GM19468 (cell line): ENCODE results near the gene SLC47A2.
"Not testable (repeated sequence)": the region's sequence is repeated elsewhere in the genome, so short reads cannot be mapped to it uniquely, and the experiment has no call there.

Experiments
- ATAC-seq: cut with Tn5 transposase; IDR thresholded peaks from one replicate; pipeline ENCODE4 v1.9.1; 2021; ENCODE audit warnings: mild to moderate bottlenecking, moderate library complexity, moderate number of reproducible peaks; ENCODE audit not compliant: unreplicated experiment; ENCODE audit errors: extremely low read depth

SLC47A2 gene

DNA sequence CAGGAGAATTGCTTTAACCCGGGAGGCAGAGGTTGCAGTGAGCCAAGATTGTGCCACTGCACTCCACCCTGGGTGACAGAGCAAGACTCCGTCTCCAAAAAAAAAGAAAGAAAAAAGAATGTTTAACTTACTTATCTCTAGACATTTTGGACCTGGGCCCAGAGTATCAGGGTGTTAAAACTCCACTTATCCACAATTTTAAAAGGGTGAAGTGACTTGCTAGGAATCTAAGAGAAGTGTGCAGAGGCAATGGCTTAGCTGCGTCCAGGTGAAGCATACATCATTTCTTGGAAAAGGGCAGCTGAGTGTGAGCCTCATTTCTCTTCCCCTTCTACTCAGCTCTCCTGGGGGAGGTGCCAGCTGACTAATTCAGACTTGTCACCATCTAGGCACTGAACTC is 42.8 kb downstream of the SLC47A2 start:
- no peak for ATAC-seq

DNA sequence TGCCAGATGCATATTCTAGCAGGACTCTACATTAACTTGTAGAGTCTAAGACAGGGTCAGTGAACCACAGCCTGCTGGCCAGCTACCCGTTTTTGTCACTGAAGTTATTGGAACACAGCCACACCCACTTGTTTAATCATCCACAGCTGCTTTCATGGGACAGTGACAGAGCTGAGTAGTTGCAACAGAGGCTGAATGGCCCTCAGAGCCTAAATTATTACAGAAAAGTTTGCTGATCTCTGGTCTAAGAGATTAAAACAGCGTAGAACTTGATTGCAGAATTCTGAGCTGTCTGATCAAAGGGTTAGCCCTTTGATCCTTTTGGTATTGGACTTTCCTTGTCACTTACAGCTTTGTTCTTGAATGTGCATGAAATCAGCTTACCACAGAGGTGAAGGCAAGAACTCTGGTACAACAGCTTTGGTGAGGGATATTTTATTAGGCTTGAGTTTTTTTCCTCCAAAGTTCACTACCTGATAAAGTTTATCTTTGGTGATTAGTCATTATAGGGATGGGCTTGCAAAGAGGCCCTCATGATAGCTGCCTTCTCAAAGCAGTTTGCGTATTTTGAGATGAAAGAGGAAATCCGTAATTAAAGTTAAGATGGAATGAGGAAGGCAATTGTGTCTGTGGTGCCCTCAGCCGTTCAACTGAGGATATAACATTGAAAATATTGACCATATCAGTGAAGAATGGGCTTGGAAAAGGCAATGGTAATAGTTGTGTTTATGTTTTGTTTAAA is 44.2 kb downstream of the SLC47A2 start:
- no peak for ATAC-seq

DNA sequence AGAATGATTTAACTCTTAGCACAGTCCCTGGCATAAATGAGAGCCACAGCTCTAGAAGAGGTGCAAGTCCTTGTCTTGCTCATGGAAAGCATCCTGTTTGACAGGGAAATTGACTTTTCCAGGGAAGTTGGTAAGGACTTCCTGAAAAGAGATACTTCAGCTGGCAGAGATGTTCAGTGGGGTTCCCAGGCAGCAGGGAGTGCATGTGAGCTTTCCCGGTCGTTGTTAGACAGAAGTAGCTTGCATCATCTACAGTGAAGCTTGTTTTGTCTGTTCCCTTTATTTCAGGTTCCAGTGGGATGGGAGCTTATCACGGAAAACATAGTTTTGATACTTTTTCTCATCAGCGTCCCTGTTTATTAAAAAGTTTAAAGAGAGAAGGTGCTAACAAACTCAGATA is 45.0 kb downstream of the SLC47A2 start:
- no peak for ATAC-seq

DNA sequence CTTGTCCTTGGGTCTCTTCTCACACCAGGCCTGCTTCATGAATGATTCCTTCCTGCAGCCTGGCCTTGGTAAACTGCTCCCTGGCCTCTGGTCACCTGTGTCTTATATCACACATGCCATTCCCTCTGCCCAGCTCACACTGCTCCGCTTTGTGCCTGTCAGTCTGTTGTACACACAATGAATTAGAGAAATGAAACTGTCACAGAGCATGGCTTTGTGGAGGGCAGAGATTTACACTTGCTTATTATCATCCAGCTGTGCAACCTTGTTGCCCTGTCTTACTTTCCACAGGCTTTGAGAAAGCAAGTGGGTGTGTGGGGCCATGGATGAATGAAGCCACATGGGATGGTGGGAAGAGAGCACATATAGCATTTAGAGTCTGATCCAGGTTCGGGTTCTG is 45.5 kb downstream of the SLC47A2 start:
- no peak for ATAC-seq

DNA sequence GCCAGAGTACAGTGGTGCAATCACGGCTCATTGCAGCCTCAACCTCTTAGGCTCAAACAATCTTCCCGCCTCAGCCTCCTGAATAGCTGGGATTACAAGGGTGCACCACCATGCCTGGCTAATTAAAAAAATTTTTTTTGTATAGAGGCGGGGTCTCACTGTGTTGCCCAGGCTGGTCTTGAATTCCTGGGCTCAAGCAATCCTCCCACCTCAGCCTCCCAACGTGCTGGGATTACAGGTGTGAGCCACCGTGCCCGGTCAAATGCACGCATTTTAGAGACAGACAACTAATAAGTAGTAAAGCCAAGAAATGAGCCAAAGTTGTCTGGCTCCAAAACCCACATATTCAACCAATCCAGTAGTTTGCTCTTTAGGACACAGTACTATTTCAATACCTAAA is 46.7 kb downstream of the SLC47A2 start:
- ATAC-seq, result not testable (repeated sequence)

DNA sequence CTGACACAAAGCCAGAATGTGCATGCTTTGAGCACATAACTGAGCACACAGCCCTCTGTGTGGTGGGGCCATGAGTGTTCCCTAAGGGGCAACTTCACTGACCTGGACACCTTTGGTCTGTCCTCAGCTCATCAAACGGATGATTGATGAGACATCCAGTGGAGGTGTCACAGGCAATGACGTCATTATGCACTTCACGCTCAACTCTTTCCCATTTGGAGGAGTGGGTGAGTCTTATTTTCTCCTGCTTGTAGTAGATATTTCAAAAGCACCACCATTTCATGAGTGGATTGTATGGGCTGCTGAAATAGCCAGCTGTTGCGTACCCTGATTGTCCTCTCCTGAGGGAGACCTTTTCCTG is 51.6 kb downstream of the SLC47A2 start:
- no peak for ATAC-seq

DNA sequence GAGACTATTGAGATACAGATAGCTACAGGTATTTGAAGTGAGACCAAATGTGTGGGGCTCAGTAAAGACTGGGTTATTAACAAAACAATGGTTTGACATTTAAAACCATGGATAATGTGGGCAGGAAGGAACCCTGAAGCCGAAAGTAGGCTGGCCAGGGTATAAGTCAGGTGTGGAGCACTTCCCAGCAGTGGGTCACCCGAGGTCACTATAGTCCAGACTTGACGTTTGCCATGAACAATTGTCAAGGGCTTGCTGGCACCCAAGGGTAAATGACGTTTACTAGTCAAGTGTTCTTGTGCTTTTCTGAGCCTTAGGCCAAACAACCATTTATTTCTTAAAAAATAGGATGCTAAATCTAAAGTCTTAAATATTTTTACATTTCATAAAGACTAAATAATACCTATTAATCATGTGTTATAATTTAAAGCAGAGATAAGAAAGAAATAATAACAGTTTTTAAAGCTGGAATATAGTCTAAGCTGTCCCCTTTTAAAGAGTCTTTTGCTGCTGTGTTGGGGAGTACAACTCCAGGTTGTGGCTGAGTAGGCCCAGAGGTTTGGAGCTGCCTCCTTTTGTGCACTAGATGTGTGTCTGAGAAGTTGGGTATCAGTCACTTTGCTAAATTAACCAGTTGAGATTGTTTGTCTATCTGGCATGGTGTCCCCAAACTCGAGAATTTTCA is 52.1 kb downstream of the SLC47A2 start:
- ATAC-seq, result no peak

DNA sequence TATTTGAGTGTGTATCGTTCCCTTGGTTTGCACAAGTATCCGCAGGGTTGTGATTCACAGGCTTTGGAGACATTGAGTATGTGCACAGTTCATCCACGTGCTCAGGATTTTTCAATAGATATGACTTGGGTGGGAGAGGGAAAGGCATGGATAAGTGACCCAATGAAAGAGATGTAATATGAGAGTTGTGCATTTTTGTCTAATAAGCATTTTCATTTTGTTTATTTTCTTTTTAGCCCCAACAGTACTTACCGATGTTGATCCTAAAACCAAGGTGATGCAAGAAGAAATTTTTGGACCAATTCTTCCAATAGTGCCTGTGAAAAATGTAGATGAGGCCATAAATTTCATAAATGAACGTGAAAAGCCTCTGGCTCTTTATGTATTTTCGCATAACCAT is 53.3 kb downstream of the SLC47A2 start:
- ATAC-seq, result no peak

DNA sequence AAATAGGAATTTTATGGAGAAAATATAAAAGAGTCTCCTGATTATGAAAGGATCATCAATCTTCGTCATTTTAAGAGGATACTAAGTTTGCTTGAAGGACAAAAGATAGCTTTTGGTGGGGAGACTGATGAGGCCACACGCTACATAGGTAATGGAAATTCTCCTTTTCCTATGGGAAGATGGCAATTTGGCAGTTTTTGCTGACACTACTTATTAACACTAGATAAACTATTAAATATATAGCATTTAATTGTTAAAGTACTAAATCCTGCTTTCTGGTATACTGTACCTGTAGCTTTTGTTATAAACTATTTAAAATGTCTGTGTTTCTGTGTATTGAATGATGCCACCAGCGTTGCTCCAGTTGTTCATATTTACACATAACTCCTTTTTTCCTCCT is 55.3 kb downstream of the SLC47A2 start:
- ATAC-seq, result no peak

DNA sequence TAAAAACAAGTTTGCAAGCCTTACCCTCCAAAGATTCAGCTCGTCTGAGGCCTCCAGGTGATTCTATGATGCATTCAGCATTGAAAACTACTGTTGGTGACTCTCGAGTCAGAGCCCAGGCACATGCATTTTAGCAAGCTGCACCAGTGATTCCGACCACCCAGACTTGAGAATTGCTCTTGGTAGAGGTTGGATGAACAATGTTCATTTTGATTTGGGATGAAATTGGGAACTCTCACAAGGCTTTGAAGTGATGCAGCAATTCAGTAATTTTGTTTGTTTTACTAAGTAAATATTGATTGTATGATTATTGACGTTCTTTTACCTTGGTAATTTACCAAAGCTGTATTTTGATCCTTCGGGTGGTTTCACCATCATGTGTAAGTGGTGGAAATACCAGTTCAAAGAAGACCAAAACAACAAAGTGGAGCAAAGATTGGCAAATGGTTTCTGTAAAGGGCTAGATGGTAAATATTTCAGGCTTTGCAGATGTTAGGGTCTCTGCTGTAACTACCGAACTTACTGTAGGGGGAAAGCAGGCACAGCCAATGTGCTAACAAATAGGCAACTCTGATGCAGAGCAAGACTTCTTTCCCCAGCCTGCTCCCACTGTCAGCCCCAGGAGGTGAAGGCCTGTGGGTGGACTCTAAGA is 56.0 kb downstream of the SLC47A2 start:
- ATAC-seq, result no peak

DNA sequence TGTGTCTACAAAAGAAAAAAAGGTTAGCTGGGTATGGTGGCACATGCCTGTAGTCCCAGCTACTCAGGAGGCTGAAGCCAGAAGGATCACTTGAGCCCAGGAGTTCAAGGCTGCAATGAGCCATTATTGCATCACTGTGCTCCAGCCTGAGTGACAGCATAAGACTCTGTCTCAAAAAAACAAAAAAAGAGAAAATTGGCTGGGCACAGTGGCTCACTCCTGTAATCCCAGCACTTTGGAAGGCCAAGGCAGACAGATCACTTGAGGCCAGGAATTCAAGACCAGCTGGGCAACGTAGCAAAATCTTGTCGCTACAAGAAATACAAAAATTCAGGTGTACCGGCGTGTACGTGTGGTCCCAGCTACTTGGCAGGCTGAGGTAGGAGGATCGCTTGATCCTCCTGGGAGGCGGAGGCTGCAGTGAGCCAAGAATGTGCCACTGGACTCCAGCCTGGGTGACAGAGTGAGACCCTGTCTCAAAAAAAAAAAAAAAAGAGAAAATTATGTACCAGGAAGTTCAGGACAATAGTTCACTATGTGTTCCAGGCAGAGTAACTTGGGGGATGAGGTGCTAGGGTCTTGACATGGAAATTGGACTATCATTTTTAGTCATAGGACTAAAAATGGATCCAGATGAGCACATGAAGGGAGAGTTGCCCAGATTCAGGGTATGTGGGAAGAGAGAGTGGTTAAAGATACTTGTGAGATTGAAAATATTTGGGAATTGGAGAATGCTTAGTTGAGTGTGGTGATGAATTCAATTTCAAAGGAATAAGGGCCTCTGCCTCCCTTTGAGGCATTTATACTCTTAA is 56.8 kb downstream of the SLC47A2 start:
- no peak for ATAC-seq

DNA sequence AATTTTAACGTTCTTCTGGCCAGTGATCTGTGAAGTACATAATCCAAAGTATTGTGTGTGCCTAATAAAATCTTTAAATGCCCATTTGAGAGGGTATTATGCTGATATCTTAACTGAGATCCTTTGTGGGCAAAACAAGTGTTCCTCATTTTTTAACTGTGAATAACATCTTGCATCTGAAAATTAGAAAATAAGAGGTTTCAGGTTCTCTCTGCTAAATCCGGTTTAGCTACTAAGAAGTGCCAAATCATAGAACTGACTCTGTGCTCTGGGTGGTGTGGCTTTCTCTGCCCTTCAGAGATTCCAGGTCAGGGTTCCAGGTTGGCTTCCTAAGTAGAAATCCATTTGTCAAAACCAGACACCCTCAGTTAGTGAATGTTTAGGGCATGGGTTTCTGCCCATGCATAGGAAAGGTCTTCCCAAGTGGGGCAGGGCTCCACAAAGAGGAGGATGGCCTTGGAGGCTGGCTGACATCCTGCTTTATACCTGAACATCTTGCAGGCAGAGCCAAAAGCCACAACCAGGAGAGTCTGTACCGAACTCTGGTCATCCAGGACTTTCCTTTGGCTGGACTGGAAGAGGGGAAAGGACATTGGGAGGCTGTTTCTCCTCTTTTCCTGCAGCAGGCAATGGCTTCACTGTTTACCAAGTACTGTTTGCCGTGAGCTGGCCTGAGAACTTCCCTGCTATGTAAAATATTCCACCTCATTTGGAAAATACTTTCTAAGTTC is 59.4 kb downstream of the SLC47A2 start:
- no peak for ATAC-seq

DNA sequence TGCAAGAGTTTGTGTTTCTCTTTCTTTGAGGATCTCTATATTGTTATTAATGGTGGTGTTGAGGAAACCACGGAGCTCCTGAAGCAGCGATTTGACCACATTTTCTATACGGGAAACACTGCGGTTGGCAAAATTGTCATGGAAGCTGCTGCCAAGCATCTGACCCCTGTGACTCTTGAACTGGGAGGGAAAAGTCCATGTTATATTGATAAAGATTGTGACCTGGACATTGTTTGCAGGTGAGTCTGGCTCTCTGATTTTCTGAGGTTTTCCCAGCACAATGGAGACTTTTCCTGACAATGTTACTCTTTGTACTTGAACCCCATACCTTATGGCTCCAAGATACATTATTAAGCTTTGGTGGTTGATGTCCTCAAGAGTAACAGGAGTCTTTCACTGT is 60.0 kb downstream of the SLC47A2 start:
- ATAC-seq, result no peak

DNA sequence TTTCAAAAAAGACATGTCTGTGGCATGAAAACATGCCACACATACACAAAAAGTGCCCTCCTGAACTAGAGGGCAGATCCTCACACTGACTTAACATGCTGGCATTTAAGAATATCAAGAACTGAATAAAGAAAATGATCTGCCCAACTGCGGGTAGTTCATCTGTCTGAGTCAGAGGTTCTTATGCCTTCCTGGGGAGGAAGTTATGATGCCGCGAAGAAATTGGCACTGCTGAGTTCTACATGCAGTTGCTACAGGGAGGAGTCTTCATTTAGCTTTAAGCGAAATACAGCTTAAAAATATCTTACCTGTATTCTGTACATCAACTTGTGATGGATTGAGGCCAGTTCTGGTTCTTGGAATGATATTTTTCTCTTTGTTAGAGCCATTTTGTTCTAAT is 61.5 kb downstream of the SLC47A2 start:
- ATAC-seq, result no peak

DNA sequence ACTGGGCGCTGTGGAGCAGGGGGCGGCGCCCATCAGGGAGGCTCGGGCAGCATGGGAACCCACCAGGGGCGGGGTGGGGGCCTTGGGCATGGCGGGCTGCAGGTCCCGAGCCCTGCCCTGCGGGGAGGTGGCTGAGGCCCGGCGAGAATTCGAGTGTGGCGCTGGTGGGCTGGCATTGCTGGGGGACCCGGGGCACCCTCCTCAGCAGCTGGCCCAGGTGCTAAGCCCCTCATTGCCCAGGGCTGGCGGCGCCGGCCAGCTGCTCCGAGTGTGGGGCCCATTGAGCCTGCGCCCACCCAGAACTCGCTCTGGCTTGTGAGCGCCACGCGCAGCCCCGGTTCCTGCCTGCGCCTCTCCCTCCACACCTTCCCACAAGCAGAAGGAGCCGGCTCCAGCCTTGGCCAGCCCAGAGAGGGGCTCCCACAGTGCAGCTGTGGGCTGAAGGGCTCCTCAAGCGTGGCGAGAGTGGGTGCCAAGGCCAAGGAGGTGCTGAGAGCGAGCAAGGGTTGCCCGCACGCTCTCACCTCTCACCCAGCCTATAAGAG is 62.0 kb downstream of the SLC47A2 start:
- ATAC-seq, result no peak

DNA sequence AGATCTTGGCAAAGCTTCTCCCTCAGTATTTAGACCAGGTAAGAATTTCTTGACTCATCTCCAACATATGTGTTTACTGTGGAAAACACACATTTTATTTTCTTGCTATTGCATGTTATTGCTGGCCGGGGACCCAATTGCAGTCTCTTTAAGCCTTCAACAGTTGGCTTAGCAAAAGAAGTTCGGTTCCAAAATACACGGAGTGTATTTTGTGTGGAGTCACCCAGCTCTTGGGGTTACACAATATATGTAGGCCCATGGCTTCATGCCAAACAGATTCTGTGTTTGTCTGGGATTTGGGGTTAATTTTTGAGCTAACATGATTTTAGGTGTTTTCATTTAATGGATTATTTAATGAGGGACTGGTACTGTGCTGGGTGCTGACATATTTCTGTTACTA is 63.8 kb downstream of the SLC47A2 start:
- no peak for ATAC-seq

DNA sequence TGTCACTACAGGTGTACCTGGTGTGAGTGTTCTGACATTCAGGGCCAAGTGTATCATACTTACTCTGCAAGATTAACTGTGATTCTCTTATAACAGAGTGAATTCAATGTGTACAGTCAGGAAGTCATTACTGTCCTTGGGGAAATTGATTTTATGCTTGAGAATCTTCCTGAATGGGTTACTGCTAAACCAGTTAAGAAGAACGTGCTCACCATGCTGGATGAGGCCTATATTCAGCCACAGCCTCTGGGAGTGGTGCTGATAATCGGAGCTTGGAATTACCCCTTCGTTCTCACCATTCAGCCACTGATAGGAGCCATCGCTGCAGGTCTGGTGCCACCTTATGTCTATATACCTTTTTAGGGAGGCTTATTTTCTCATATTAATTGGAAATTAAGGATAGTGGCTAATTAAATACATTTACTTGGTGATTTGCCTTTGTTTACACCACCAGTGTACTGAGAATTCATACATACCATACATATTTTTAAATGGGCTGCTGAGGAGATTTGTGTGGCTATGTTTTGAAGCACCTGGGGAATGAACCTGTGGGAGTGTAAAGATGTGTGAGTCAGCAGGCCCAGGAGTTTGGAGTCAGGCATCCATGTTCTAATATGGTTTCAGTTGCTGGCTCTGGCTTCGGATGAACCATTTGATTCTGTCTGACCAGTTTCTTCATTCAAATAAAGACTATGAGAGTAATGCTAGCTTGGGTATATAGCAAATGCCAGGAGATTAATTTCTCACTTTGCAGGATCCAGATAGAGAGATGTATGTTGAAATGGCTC is 64.7 kb downstream of the SLC47A2 start:
- no peak for ATAC-seq

DNA sequence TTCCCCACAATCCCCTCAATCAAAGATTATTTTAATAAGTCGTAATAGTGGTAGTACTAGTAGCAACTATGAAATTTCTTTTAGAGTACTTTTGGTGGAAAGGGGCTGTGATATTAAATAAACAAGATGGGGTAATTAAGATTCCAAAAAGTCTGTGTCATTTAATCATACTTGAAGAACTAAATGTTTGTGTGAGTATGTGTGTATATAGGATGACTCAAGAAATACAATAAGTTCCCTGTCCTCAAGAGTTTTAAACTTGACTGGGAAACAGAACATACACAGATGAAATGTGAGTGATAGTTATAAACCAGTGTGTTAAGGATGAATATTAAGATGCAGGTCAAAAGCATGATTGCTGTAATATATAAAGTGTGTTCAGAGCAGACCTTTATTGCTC is 65.6 kb downstream of the SLC47A2 start:
- no peak for ATAC-seq

DNA sequence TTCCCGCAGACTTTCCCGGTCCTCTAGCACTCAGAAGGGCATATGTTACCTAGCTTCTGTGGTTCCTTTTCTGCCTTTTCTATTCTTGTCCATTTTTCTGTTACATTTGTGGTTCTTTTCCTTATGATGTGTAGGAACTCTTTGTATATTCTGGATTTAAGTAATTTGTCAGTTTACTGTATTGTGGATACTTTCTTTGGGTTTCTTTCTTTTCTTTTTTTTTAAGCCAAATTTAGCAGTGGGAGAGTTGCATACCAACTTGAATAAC is 67.2 kb downstream of the SLC47A2 start:
- no peak for ATAC-seq
